ENCODE results near the gene ATPAF1.

Gene ATPAF1

DNA sequence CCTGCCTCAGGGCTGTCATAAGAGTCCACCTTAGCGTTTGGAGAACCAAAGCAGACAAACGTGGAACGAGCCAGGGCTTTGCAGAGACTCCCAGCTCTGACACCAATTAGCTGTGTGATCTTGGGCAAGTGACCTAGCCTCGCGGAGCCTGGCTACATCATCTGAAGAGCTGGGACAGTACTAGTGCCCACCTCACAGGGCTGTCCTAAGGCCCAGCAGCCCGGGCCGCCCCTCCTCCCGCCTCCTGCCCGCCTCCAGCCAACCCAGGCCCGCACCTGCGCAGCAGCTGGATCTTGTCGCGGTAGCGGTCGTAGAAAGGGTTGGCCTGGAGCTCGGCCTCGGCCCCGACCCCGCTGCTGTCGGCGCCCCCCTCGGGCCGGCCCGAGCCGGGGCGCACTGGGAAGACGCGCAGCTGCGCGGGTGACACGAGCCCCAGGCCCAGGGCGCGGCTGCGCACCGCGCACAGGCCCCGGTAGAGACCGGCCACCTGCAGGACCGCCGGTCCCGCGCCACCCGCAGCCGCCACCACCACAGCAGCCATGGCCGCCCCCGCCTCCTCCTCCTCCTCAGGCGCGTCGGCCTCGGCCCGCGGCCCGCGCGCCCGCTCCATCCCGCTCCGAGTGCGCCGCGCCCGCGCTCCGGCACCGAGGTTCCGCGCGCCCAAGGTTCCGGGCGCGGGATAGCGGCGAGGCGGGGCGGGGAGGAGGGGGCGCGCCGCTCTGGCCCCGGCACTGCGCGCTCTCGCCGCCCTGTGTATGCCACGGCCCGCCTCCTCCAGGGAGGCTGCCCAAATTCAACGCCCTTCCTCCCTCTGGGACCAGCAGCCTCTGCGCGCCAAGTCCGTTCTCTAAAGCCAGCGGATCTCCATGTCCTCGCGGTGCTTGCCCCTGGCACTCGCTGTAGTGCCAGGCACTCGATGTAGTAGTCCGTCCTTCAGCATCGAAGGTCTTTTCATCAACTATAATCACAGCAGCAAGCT lies at the start of gene ATPAF1:
TSS of gene ATPAF1 (minus strand) at position 583 of the 979 bp plus-strand sequence. CDS start at position 541, 42 bp downstream.
- in situ Hi-C loops (cut with MboI; ENCODE audit: low sequenced_read_pairs, unreplicated experiment), result no loop called here
- no peak for TF ChIP-seq CTCF (IDR thresholded peaks at IDR 0.05; ENCODE audit: borderline replicate concordance, control extremely low read depth, extremely low read depth, insufficient read depth, missing control alignments)
- peak; percentile 89 for DNase-seq (ENCODE audit: low spot score)

DNA sequence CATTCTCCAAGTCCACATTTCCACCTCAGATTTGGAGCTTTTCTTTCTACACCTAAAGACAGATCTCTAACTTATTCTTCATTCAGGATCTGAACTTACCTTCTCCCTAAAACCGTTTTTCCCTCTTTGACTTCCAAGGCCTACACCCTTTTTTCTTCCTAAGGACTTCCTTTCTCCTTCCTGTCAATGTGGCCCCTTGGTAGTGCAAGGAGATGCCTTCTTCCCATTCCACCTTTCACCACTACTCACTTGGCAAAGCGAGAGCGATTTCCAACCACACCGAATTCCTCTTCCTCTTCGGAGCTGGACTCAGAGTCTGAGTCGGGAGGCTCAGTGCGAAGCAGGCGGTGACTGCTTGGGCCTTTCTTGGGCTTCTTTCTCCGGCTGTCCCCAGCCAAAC lies 49.5 kb upstream of the ATPAF1 start:
- no peak for TF ChIP-seq CTCF (IDR thresholded peaks at IDR 0.05; ENCODE audit: borderline replicate concordance, control extremely low read depth, extremely low read depth, insufficient read depth, missing control alignments)
- in situ Hi-C loops (cut with MboI; ENCODE audit: low sequenced_read_pairs, unreplicated experiment), result no loop called here
- no peak for DNase-seq (ENCODE audit: low spot score)

DNA sequence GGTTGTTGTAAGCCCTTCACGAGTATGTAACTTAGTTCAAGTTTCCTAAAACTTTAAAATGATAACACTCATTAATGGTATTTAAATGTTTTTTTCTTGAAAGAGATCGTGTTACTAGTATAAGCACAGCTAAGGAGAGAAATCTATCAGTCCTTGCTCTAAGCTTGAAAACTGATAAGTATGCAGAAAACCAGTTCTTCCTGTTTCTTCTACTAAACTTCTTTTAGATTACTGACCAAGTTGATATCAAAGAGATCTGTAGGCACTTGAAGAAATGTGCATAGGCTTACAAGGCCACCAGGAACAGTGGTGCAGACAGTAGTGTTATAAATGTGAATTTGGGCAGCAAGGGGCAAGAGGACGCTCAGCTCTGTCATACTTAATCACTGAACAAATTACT lies 46.8 kb upstream of the ATPAF1 start:
- no peak for TF ChIP-seq CTCF (IDR thresholded peaks at IDR 0.05; ENCODE audit: borderline replicate concordance, control extremely low read depth, extremely low read depth, insufficient read depth, missing control alignments)
- DNase-seq (ENCODE audit: low spot score), result no peak
- in situ Hi-C loops (cut with MboI; ENCODE audit: low sequenced_read_pairs, unreplicated experiment), result no loop called here

DNA sequence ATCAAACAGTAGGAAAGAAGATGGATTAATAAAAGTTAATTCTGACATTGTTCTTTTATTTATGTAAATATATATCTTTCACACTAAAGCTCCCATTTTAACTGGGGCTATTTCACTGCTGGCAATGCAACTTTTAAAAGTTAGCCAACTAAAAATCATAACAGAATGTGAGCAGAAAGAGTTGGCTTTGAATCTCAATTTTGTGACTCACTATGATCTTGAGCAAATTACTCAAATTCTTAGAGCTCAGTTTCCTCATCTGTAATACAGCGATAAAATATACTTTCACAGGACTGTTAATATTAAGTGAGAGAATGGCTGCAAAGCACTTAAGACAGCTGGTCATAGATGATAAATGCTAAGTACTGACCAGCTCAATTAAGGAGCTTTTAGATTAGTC lies 40.0 kb upstream of the ATPAF1 start:
- in situ Hi-C loops (cut with MboI; ENCODE audit: low sequenced_read_pairs, unreplicated experiment), result no loop called here
- TF ChIP-seq CTCF (IDR thresholded peaks at IDR 0.05; ENCODE audit: borderline replicate concordance, control extremely low read depth, extremely low read depth, insufficient read depth, missing control alignments), result no peak
- no peak for DNase-seq (ENCODE audit: low spot score)

DNA sequence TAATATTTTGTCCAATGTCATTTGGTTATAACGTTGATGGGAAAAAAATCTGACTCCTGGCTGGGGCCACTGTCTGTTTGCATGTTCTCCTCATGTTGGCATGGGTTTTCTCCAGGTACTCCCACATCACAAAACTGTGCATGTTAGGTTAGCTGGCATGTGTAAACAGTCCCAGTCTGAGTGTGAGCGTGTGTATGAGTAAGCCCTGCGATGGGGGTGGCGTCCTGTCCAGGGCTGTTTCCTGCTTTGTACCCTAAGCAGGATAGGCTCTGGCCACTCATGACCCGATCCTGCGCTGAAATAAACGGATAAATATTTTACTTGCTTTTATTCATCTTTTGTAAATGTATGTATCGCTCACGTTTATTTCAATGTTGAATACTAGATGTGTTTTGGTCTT lies 37.2 kb upstream of the ATPAF1 start:
- TF ChIP-seq CTCF (IDR thresholded peaks at IDR 0.05; ENCODE audit: borderline replicate concordance, control extremely low read depth, extremely low read depth, insufficient read depth, missing control alignments), result no peak
- no peak for DNase-seq (ENCODE audit: low spot score)
- in situ Hi-C loops (cut with MboI; ENCODE audit: low sequenced_read_pairs, unreplicated experiment), result no loop called here

GRCh38 chr1:46703927-46704641 lies 35.9 kb upstream of the ATPAF1 start:
- TF ChIP-seq CTCF (IDR thresholded peaks at IDR 0.05; ENCODE audit: borderline replicate concordance, control extremely low read depth, extremely low read depth, insufficient read depth, missing control alignments), result no peak
- no peak for DNase-seq (ENCODE audit: low spot score)
- in situ Hi-C loops (cut with MboI; ENCODE audit: low sequenced_read_pairs, unreplicated experiment), result no loop called here
